ENCODE results near the gene RNF14. TPM values are rescaled to one million over a fixed set of nuclear protein-coding genes. Genes with fewer than 3 reads are reported as not detected.

Gene RNF14
- polyA plus RNA-seq, 3 donors: 9.7 to 52.8 (median 31.2) TPM

GRCh38 chr5:141960018-141960417, 8.9 kb upstream of the RNF14 start:
- intact Hi-C loops (cut with micrococcal nuclease): loop anchor here in 1 of 2 donors (5.0 kb wide), 1 partner anchor 268 kb away; no protein-coding TSS in a partner anchor
- H3K4me2 ChIP-seq (replicated peaks; ENCODE audit: extremely low read depth, low read length, poor library complexity, severe bottlenecking): no peak overlapping the region
- DNase-seq: no peak
- no peak overlapping the region for H3K4me3 ChIP-seq (replicated peaks in 1 of 3; ENCODE audit: low read depth in 2 of 3, low read length in 3 of 3)
- H2AFZ ChIP-seq (ENCODE audit: insufficient read depth, low read depth, low read length, poor library complexity, severe bottlenecking): no peak overlapping the region
- Mint-ChIP-seq H3K9me3 (peaks cover 0 to 2% (median 0%) of the 10 kb centered on the region in 7 donors), H3K4me1 (peaks cover 45% of the 10 kb centered on the region), H3K4me3 (no peak overlapping the region), H3K27ac (peak overlapping the region in 6 of 7 donors; percentile 11 to 95 (median 70)), H3K27me3 (ENCODE audit: low read depth in 3 of 3) (peaks cover 3 to 7% (median 4%) of the 10 kb centered on the region in 3 donors), H3K36me3 (peaks cover 3% of the 10 kb centered on the region in 2 donors)
- no peaks in the 10 kb centered on the region for H3K9me3 ChIP-seq (replicated peaks in 1 of 2; ENCODE audit: control insufficient read depth in 1 of 2, insufficient read depth in 1 of 2, low read length in 2 of 2)
- H3K79me2 ChIP-seq (ENCODE audit: insufficient read depth, low read length): no peaks in the 10 kb centered on the region
- H3K4me1 ChIP-seq (ENCODE audit: control insufficient read depth in 1 of 2, insufficient read depth in 2 of 2, low read length in 2 of 2): peaks cover 30 to 44% of the 10 kb centered on the region in 2 donors
- H4K20me1 ChIP-seq (ENCODE audit: insufficient read depth, low read length): no peaks in the 10 kb centered on the region
- no peak overlapping the region for H3K9ac ChIP-seq (ENCODE audit: insufficient read depth, low read length, poor library complexity, severe bottlenecking)
- 92% methylated on average over 8 of the region's 10 CpGs for WGBS (ENCODE audit: insufficient coverage)
- H3K27ac ChIP-seq (ENCODE audit: low read depth in 1 of 2, low read length in 2 of 2): no peak overlapping the region
- H3K36me3 ChIP-seq (replicated peaks in 1 of 2; ENCODE audit: control insufficient read depth in 1 of 2, insufficient read depth in 2 of 2, low read length in 2 of 2): no peaks in the 10 kb centered on the region
- H3K27me3 ChIP-seq (ENCODE audit: control insufficient read depth in 2 of 2, insufficient read depth in 2 of 2, low read length in 2 of 2): no peaks in the 10 kb centered on the region
- TF ChIP-seq, protein P1, sequence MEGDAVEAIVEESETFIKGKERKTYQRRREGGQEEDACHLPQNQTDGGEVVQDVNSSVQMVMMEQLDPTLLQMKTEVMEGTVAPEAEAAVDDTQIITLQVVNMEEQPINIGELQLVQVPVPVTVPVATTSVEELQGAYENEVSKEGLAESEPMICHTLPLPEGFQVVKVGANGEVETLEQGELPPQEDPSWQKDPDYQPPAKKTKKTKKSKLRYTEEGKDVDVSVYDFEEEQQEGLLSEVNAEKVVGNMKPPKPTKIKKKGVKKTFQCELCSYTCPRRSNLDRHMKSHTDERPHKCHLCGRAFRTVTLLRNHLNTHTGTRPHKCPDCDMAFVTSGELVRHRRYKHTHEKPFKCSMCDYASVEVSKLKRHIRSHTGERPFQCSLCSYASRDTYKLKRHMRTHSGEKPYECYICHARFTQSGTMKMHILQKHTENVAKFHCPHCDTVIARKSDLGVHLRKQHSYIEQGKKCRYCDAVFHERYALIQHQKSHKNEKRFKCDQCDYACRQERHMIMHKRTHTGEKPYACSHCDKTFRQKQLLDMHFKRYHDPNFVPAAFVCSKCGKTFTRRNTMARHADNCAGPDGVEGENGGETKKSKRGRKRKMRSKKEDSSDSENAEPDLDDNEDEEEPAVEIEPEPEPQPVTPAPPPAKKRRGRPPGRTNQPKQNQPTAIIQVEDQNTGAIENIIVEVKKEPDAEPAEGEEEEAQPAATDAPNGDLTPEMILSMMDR (IDR thresholded peaks at IDR 0.05): no peak

DNA sequence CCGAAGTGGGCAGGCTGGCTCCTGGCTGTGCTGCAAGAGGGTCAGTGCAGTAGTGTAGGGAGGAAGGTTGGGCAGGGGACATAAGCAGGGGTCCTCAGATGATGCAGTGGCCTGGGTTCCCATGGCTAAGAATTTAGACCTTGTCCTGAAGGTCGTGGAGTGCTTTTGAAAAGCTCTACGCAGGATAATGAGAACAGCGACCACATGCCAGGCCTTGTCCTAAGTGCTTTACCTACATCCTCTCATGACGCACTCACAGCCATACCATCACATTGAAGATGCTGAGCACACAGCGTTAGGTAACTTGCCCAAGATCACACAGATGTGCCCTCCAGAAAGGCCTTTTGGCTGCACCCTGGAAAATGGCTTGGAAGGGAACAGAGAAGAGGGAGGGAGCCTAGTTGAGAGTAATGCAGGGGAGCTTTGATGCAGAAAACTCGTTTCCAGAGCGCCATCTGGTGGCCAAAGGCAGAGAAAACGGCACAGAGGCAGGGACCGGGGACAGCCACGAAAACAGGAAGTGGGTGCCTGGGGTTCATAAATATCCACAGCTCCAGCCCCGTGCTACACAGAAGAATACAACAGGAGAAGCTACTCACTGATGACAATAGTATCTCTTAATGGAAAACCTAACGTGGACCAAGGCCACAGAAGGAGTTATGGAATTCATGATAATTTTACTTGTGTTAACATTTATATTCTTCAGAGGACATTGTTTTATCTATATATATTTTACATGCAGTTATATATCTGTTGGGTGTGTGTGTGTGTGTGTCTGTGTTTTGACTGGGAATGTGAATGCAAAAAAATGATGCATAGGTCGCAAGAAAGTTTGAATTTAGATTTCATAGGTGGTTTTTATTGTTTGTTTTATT, 8.2 kb upstream of the RNF14 start:
- Mint-ChIP-seq H3K27ac (peak overlapping the region in 3 of 7 donors; percentile 4 to 85 (median 44)), H3K27me3 (ENCODE audit: low read depth in 3 of 3) (peaks cover 2 to 7% (median 4%) of the 10 kb centered on the region in 3 donors), H3K4me3 (no peak overlapping the region), H3K36me3 (peaks cover 3% of the 10 kb centered on the region in 2 donors), H3K4me1 (peaks cover 43% of the 10 kb centered on the region), H3K9me3 (peaks cover 0 to 2% (median 0%) of the 10 kb centered on the region in 7 donors)
- H3K27ac ChIP-seq (ENCODE audit: low read depth in 1 of 2, low read length in 2 of 2): no peak overlapping the region
- H3K36me3 ChIP-seq (replicated peaks in 1 of 2; ENCODE audit: control insufficient read depth in 1 of 2, insufficient read depth in 2 of 2, low read length in 2 of 2): no peaks in the 10 kb centered on the region
- H3K79me2 ChIP-seq (ENCODE audit: insufficient read depth, low read length): no peaks in the 10 kb centered on the region
- no peak overlapping the region for H3K9ac ChIP-seq (ENCODE audit: insufficient read depth, low read length, poor library complexity, severe bottlenecking)
- no peaks in the 10 kb centered on the region for H3K9me3 ChIP-seq (replicated peaks in 1 of 2; ENCODE audit: control insufficient read depth in 1 of 2, insufficient read depth in 1 of 2, low read length in 2 of 2)
- H3K4me1 ChIP-seq (ENCODE audit: control insufficient read depth in 1 of 2, insufficient read depth in 2 of 2, low read length in 2 of 2): peaks cover 28 to 42% of the 10 kb centered on the region in 2 donors
- no peak overlapping the region for H3K4me2 ChIP-seq (replicated peaks; ENCODE audit: extremely low read depth, low read length, poor library complexity, severe bottlenecking)
- no peak overlapping the region for H2AFZ ChIP-seq (ENCODE audit: insufficient read depth, low read depth, low read length, poor library complexity, severe bottlenecking)
- no peaks in the 10 kb centered on the region for H3K27me3 ChIP-seq (ENCODE audit: control insufficient read depth in 2 of 2, insufficient read depth in 2 of 2, low read length in 2 of 2)
- DNase-seq: peak; percentile 88 to 90 (median 89)
- intact Hi-C loops (cut with micrococcal nuclease): loop anchor here in 1 of 2 donors (5.0 kb wide), 1 partner anchor 268 kb away; no protein-coding TSS in a partner anchor
- TF ChIP-seq, protein P1 (IDR thresholded peaks at IDR 0.05): peak; percentile 90
- WGBS (ENCODE audit: insufficient coverage): 35% methylated on average over 12 of the region's 14 CpGs
- H4K20me1 ChIP-seq (ENCODE audit: insufficient read depth, low read length): no peaks in the 10 kb centered on the region
- no peak overlapping the region for H3K4me3 ChIP-seq (replicated peaks in 1 of 3; ENCODE audit: low read depth in 2 of 3, low read length in 3 of 3)

All from CD14-positive monocyte (primary cell).